Endothelial cell of umbilical vein (primary cell): ENCODE measurements around the gene NPLOC4. TPM values are rescaled to one million over a fixed set of nuclear protein-coding genes. Genes with fewer than 3 reads are reported as not detected.

Source experiments
- BruUV-seq: library from RNA; stranded (reverse); fragments of 400-500 nt; replicated peaks from 2 replicates; lab custom pipeline; 2021; lab: Mats Ljungman, UMichigan
- CTCF ChIA-PET: fragments of 300-600, 350-600 bp; sonication (Branson Sonifier 250); formaldehyde crosslinking; loops from one replicate; lab custom pipeline; 2021; ENCODE audit warnings: antibody characterized with exemption, inconsistent platforms; lab: Charles Lee
- POLR2A ChIA-PET: fragments of 300-600, 350-600 bp; sonication (Branson Sonifier 250); formaldehyde crosslinking; loops from one replicate; lab custom pipeline; 2021; ENCODE audit warnings: antibody characterized with exemption, inconsistent platforms; lab: Charles Lee
- DNase-seq: peaks from one replicate; pipeline ENCODE4 v3.0.0-alpha.2; 2011; ENCODE audit warnings: low read depth, low spot score
- FAIRE-seq: peaks from 2 replicates; lab custom pipeline; 2011; peaks lifted over from hg19 to GRCh38; lab: Jason Lieb, UNC
- H2AFZ ChIP-seq: 2 replicates; pipeline ENCODE4 v1.6.0; 2012; ENCODE audit warnings: low read depth, low read length, control low read depth, inconsistent platforms
- H3K27ac ChIP-seq: 2 replicates; pipeline ENCODE4 v1.5.1; 2011; ENCODE audit warnings: low read depth, mild to moderate bottlenecking, control low read depth, low read length, moderate library complexity; ENCODE audit not compliant: insufficient read depth
- H3K27me3 ChIP-seq, 2 experiments: 2 replicates each; pipeline versions ENCODE4 v1.6.0 to v1.6.1; 2011; ENCODE audit warnings: low read length in 2 of 2, mixed read lengths in 1 of 2; ENCODE audit not compliant: control insufficient read depth in 2 of 2, insufficient read depth in 2 of 2
- H3K36me3 ChIP-seq, 2 experiments: 2 replicates in 1 of 2; 3 replicates in 1 of 2; pipeline ENCODE4 v1.5.1; 2011; ENCODE audit warnings: low read length in 2 of 2, mild to moderate bottlenecking in 1 of 2, moderate library complexity in 1 of 2; ENCODE audit not compliant: control insufficient read depth in 2 of 2, insufficient read depth in 2 of 2; ENCODE audit errors: extremely low read depth in 1 of 2
- H3K4me1 ChIP-seq: 3 replicates; pipeline ENCODE4 v1.5.1; 2011; ENCODE audit warnings: mild to moderate bottlenecking, low read length; ENCODE audit not compliant: control insufficient read depth, insufficient read depth; ENCODE audit errors: extremely low read depth
- H3K4me2 ChIP-seq: 2 replicates; pipeline ENCODE4 v1.6.1; 2011; ENCODE audit warnings: low read length, control low read depth, mixed read lengths; ENCODE audit not compliant: insufficient read depth
- H3K4me3 ChIP-seq, 3 experiments: fragments of 200-600 bp in 1 of 3; sonication (generic), shearing (Covaris generic) in 1 of 3; replicated peaks in 1 of 3; 2 replicates each; pipeline ENCODE4 v1.5.1; 2011 to 2016; ENCODE audit warnings: control low read depth in 3 of 3, low read length in 3 of 3, mild to moderate bottlenecking in 2 of 3, inconsistent platforms in 1 of 3, low read depth in 1 of 3, moderate library complexity in 1 of 3; ENCODE audit not compliant: insufficient read depth in 1 of 3
- H3K79me2 ChIP-seq: 2 replicates; pipeline ENCODE4 v1.6.0; 2012; ENCODE audit warnings: low read length, inconsistent platforms; ENCODE audit not compliant: control insufficient read depth, insufficient read depth
- H3K9ac ChIP-seq: replicated peaks from 2 replicates; pipeline ENCODE3; 2011; ENCODE audit warnings: low read length, control low read depth; ENCODE audit not compliant: insufficient read depth; ENCODE audit errors: extremely low read depth
- H3K9me1 ChIP-seq: replicated peaks from 3 replicates; pipeline ENCODE4 v1.6.0; 2011; ENCODE audit warnings: mild to moderate bottlenecking, low read length; ENCODE audit not compliant: control insufficient read depth, insufficient read depth; ENCODE audit errors: extremely low read depth
- H3K9me3 ChIP-seq: replicated peaks from 2 replicates; pipeline ENCODE4 v1.5.1; 2012; ENCODE audit warnings: low read length, inconsistent platforms; ENCODE audit not compliant: control insufficient read depth, insufficient read depth
- H4K20me1 ChIP-seq: replicated peaks from 2 replicates; pipeline ENCODE3; 2011; ENCODE audit warnings: mild to moderate bottlenecking, low read length; ENCODE audit not compliant: control insufficient read depth, insufficient read depth; ENCODE audit errors: extremely low read depth
- CTCF ChIP-seq, 2 donors: IDR thresholded peaks; 1 replicate in 1 of 2; 2 replicates in 1 of 2; pipeline ENCODE4 v1.5.1; 2011; ENCODE audit warnings: low read length in 2 of 2, mild to moderate bottlenecking in 2 of 2, moderate library complexity in 2 of 2, control low read depth in 1 of 2, inconsistent platforms in 1 of 2, low read depth in 1 of 2; ENCODE audit not compliant: insufficient read depth in 1 of 2; ENCODE audit errors: extremely low read depth in 1 of 2
- EZH2 ChIP-seq: IDR thresholded peaks from 2 replicates; pipeline ENCODE4 v1.6.1; 2012; ENCODE audit warnings: borderline replicate concordance, low read depth, mild to moderate bottlenecking, moderate library complexity, low read length, inconsistent platforms; ENCODE audit not compliant: severe bottlenecking
- FOS ChIP-seq: IDR thresholded peaks from 2 replicates; pipeline ENCODE4 v1.6.1; 2011; ENCODE audit warnings: mild to moderate bottlenecking, low read length, moderate library complexity, borderline replicate concordance; ENCODE audit not compliant: insufficient read depth
- GATA2 ChIP-seq: IDR thresholded peaks from 2 replicates; pipeline ENCODE4 v1.7.0; 2011; ENCODE audit warnings: low read depth, mild to moderate bottlenecking, moderate library complexity, mixed read lengths, low read length; ENCODE audit not compliant: insufficient read length, insufficient read depth
- MYC ChIP-seq: IDR thresholded peaks from one replicate; pipeline ENCODE4 v1.6.1; 2011; ENCODE audit warnings: mild to moderate bottlenecking, low read depth, low read length
- POLR2A ChIP-seq: IDR thresholded peaks from 2 replicates; pipeline ENCODE4 v1.6.1; 2012; ENCODE audit warnings: low read depth, mild to moderate bottlenecking, control low read depth, low read length
- POLR2AphosphoS5 ChIP-seq: IDR thresholded peaks from 2 replicates; pipeline ENCODE4 v1.6.1; 2012; ENCODE audit warnings: low read depth, mild to moderate bottlenecking, control low read depth, low read length, moderate library complexity; ENCODE audit not compliant: insufficient read depth
- dilution Hi-C: fragments of 300-500 bp; cut with MboI; formaldehyde crosslinking; loops from one replicate; pipeline ENCODE4 v1.15.0; 2019; ENCODE audit warnings: low sequenced_read_pairs; ENCODE audit not compliant: extremely low pct_ligation_motif_present
- intact Hi-C: fragments of 100-400 bp; cut with micrococcal nuclease; formaldehyde crosslinking; loops from one replicate; pipeline ENCODE4 v1.10.0; 2022
- polyA plus RNA-seq, 4 experiments: library from polyadenylated mRNA; depleted of rRNA in 3 of 4; stranded (reverse) in 3 of 4; unstranded in 1 of 4; fragments of >200 nt; gene quantifications; 2 replicates each; pipeline versions ENCODE4 v1.2.1 to v1.2.3, GENCODE V29; 2011 to 2012; ENCODE audit warnings: missing spikeins in 1 of 4
- total RNA-seq: library from RNA; stranded (reverse); gene quantifications from 2 replicates; pipeline ENCODE4 v1.2.3, GENCODE V29; 2021
- TF ChIP-seq, protein P1 (sequence below): IDR thresholded peaks from 2 replicates; pipeline ENCODE4 v1.6.1; 2011; ENCODE audit not compliant: insufficient read depth, insufficient read length

The NPLOC4 gene
- total and polyA plus RNA-seq, 2 donors (not counting 3 experiments of a cell fraction or from before 2014, with no cell fraction given), result 150 to 175 TPM

GRCh38 chr17:81541123-81541522 lies 95.8 kb downstream of the NPLOC4 start:
- TF ChIP-seq MYC (no peak), CTCF (IDR thresholded peaks at IDR 0.05; ENCODE audit: extremely low read depth in 1 of 2, insufficient read depth in 1 of 2, low read depth in 1 of 2, low read length in 2 of 2) (no peak), POLR2A (no peak), GATA2 (no peak), POLR2AphosphoS5 (no peak)
- H3K9ac ChIP-seq, result no peak overlapping the region
- no peak overlapping the region for H3K27ac ChIP-seq
- H3K9me3 ChIP-seq, result no peaks in the 10 kb centered on the region
- H3K4me2 ChIP-seq, result no peak overlapping the region
- H3K9me1 ChIP-seq, result no peaks in the 10 kb centered on the region
- DNase-seq (no peak), FAIRE-seq (no peak)
- peaks cover 2 to 14% of the 10 kb centered on the region in 2 experiments for H3K27me3 ChIP-seq
- H3K4me1 ChIP-seq, result peaks cover 3% of the 10 kb centered on the region
- no peaks in the 10 kb centered on the region for H3K79me2 ChIP-seq
- dilution Hi-C loops, result no loop called here
- CTCF ChIA-PET, result no interaction called here
- peaks cover 5 to 49% of the 10 kb centered on the region in 2 experiments for H3K36me3 ChIP-seq
- intact Hi-C loops, result no loop called here
- H2AFZ ChIP-seq, result no peak overlapping the region
- H4K20me1 ChIP-seq, result no peaks in the 10 kb centered on the region
- POLR2A ChIA-PET, result no interaction called here
- H3K4me3 ChIP-seq, result no peak overlapping the region
- BruUV-seq, result no TSS peak

DNA sequence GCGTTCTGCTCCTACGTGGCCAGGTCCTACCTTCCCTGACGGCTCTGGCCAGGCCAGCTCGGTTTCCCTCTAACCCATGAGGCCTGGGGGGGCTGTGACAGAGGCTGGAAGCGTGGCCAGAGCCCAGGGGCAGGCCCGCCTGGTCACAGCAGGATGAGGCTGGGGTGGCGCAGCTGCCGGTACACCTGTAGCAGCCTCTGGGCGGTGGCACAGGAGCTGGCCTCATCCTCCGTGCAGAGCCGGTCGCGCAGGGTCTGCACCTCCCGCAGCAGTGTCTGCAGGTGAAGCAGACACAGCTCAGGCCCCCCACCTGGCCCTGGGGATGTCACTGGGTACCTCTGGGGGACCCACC lies 96.3 kb downstream of the NPLOC4 start:
- H4K20me1 ChIP-seq, result no peaks in the 10 kb centered on the region
- no peak for DNase-seq
- no peak overlapping the region for H2AFZ ChIP-seq
- no peak overlapping the region for H3K4me3 ChIP-seq
- FAIRE-seq, result no peak
- BruUV-seq, result no TSS peak
- CTCF ChIA-PET, result no interaction called here
- H3K9me1 ChIP-seq, result no peaks in the 10 kb centered on the region
- no peaks in the 10 kb centered on the region for H3K79me2 ChIP-seq
- no peak overlapping the region for H3K9ac ChIP-seq
- POLR2A ChIA-PET, result no interaction called here
- no peak for TF ChIP-seq FOS
- TF ChIP-seq EZH2, result no peak
- TF ChIP-seq, protein P1, sequence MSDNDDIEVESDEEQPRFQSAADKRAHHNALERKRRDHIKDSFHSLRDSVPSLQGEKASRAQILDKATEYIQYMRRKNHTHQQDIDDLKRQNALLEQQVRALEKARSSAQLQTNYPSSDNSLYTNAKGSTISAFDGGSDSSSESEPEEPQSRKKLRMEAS, result no peak
- no peaks in the 10 kb centered on the region for H3K9me3 ChIP-seq
- H3K36me3 ChIP-seq, result peaks cover 5 to 45% of the 10 kb centered on the region in 2 experiments
- H3K27me3 ChIP-seq, result peaks cover 5 to 18% of the 10 kb centered on the region in 2 experiments
- dilution Hi-C loops, result no loop called here
- no peak overlapping the region for H3K27ac ChIP-seq
- H3K4me1 ChIP-seq, result peaks cover 3% of the 10 kb centered on the region
- intact Hi-C loops, result no loop called here
- H3K4me2 ChIP-seq, result no peak overlapping the region
